VCaP (cell line): ENCODE data around the gene RHBDD1.

Source experiments
- H3K27ac ChIP-seq: fragments of 450-650 bp; 2 replicates; pipeline ENCODE4 v1.5.1; 2017
- CTCF ChIP-seq: fragments of 450-650 bp; conservative IDR thresholded peaks from 2 replicates; pipeline ENCODE4 v1.5.1; 2017; ENCODE audit warnings: mild to moderate bottlenecking, moderate library complexity

The RHBDD1 gene

GRCh38 chr2:226909126-226909525 is 73.3 kb downstream of the RHBDD1 start:
- peak overlapping the region; percentile 67 for H3K27ac ChIP-seq

GRCh38 chr2:226909836-226910235 is 74.0 kb downstream of the RHBDD1 start:
- H3K27ac ChIP-seq: peak overlapping the region; percentile 67
- no peak for TF ChIP-seq CTCF

More at GRCh38 chr2:226909126-226909525, 73.3 kb downstream of the RHBDD1 start:
- TF ChIP-seq CTCF: no peak

- TF ChIP-seq CTCF: no peak
- H3K27ac ChIP-seq: peak overlapping the region; percentile 67
Measured at GRCh38 chr2:226910384-226910783, 74.5 kb downstream of the RHBDD1 start.

- no peak overlapping the region for H3K27ac ChIP-seq
- no peak for TF ChIP-seq CTCF
Measured at GRCh38 chr2:226911932-226912331, 76.1 kb downstream of the RHBDD1 start.

GRCh38 chr2:226913641-226914040 is 77.8 kb downstream of the RHBDD1 start:
- no peak for TF ChIP-seq CTCF
- no peak overlapping the region for H3K27ac ChIP-seq

- H3K27ac ChIP-seq: no peak overlapping the region
- TF ChIP-seq CTCF: no peak
Measured at GRCh38 chr2:226915846-226916360, 80.0 kb downstream of the RHBDD1 start.

GRCh38 chr2:226916669-226917068 is 80.8 kb downstream of the RHBDD1 start:
- H3K27ac ChIP-seq: no peak overlapping the region
- no peak for TF ChIP-seq CTCF

GRCh38 chr2:226932443-226932842 is 96.6 kb downstream of the RHBDD1 start:
- no peak for TF ChIP-seq CTCF
- no peak overlapping the region for H3K27ac ChIP-seq
